OCI-LY7 (cell line): ENCODE results near the gene KLF2.
"Not testable (repeated sequence)": the region's sequence is repeated elsewhere in the genome, so short reads cannot be mapped to it uniquely, and the experiment has no call there.

Experiments
- CTCF ChIP-seq: fragments of 200-600 bp; sonication (generic); conservative IDR thresholded peaks from 2 replicates; pipeline ENCODE4 v1.5.1; 2014; ENCODE audit warnings: mild to moderate bottlenecking, antibody characterized with exemption, low read length, moderate library complexity, mixed read lengths
- EZH2phosphoT487 ChIP-seq: fragments of 200-600 bp; sonication (generic); IDR thresholded peaks from 2 replicates; pipeline ENCODE4 v1.6.1; 2018; ENCODE audit warnings: low read depth, borderline replicate concordance, mild to moderate bottlenecking, mixed run types, antibody characterized with exemption, low read length, moderate library complexity, mixed read lengths

- not testable (repeated sequence) for TF ChIP-seq CTCF, EZH2phosphoT487
These were observed 19.6 kb upstream of the KLF2 start for GRCh38 chr19:16305060-16305459.
